ENCODE results near the gene ST8SIA4. TPM values are rescaled to one million over a fixed set of nuclear protein-coding genes. Genes with fewer than 3 reads are reported as not detected.

ST8SIA4 gene
- total and polyA plus RNA-seq, 10 of the 15 experiments (the other 5 are each of a cell fraction or from before 2014, with no cell fraction given): 4.4 to 30.9 (median 19.5) TPM

DNA sequence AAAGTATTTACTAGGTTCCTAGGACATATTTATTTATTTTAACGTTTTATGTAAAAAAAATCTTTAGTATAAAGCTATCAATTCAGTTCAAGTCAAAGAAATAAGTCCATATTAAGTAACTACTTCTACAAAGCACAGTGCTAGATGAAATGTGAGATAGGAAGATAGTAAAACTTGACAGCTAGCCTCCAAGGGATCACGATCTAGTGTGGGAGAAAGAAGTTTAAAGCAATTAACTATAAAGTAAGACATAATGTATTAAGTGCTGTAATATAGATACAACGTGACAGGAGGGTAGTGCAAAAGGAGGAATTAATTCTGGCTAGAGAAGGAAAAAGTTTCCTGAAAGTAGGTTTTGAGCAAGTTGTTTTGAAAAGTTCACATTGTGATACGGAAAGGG is 134.9 kb downstream of the ST8SIA4 start (continued):
- TF ChIP-seq MYB (IDR thresholded peaks at IDR 0.05; ENCODE audit: borderline replicate concordance, low read depth, low read length) (no peak), NR2C1 (IDR thresholded peaks at IDR 0.05) (no peak), CHD4 (IDR thresholded peaks at IDR 0.05) (no peak), ZNF274 (IDR thresholded peaks at IDR 0.05; ENCODE audit: insufficient read depth, insufficient read length) (no peak), NR2C2 (IDR thresholded peaks at IDR 0.05; ENCODE audit: borderline replicate concordance, control insufficient read depth, insufficient read length, low read depth) (no peak), BCL11A (IDR thresholded peaks at IDR 0.05; ENCODE audit: low read depth, low read length) (no peak), ZNF207 (IDR thresholded peaks at IDR 0.05; ENCODE audit: borderline replicate concordance) (no peak), TCF3 (IDR thresholded peaks at IDR 0.05; ENCODE audit: borderline replicate concordance, insufficient read depth, low read depth, low read length) (no peak)
- TF ChIP-seq, protein P1, sequence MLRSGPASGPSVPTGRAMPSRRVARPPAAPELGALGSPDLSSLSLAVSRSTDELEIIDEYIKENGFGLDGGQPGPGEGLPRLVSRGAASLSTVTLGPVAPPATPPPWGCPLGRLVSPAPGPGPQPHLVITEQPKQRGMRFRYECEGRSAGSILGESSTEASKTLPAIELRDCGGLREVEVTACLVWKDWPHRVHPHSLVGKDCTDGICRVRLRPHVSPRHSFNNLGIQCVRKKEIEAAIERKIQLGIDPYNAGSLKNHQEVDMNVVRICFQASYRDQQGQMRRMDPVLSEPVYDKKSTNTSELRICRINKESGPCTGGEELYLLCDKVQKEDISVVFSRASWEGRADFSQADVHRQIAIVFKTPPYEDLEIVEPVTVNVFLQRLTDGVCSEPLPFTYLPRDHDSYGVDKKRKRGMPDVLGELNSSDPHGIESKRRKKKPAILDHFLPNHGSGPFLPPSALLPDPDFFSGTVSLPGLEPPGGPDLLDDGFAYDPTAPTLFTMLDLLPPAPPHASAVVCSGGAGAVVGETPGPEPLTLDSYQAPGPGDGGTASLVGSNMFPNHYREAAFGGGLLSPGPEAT (IDR thresholded peaks at IDR 0.05; ENCODE audit: low read depth): no peak
- TF ChIP-seq, protein P2, sequence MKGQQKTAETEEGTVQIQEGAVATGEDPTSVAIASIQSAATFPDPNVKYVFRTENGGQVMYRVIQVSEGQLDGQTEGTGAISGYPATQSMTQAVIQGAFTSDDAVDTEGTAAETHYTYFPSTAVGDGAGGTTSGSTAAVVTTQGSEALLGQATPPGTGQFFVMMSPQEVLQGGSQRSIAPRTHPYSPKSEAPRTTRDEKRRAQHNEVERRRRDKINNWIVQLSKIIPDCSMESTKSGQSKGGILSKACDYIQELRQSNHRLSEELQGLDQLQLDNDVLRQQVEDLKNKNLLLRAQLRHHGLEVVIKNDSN (IDR thresholded peaks at IDR 0.05; ENCODE audit: borderline replicate concordance, extremely low read length, insufficient read depth, low read depth, low read length): no peak

DNA sequence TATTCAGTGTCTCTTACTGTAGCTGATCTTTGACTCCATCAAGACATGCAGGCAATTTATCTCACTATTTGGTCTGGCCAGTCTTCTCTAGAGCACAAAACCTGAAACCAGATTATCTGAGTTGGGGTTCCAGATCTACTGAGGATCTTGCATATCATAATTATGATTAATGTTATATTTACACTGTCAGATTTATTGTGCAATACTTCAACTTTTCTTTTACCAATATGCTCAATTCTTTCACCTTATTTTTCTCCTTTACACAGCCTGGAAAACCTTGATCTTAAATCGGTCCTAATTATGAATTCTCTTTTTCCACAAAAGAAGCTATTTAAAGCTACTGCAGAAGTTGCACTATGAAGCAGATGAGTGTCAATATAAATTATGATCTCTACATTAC is 140.1 kb downstream of the ST8SIA4 start:
- ChIA-PET CTCF (interaction anchor here (1.0 to 1.1 kb wide), 3 partner anchors 9 to 44 kb away, joined by 3 to 4 read pairs (median 3); no protein-coding TSS in a partner anchor), SMC1A (ENCODE audit: uncharacterized antibody, unreplicated experiment) (interaction anchor here (1.2 to 2.6 kb wide), 4 partner anchors 9 to 38 kb away, joined by 3 to 8 read pairs (median 3); no protein-coding TSS in a partner anchor), POLR2A (no interaction called here), RAD21 (ENCODE audit: unreplicated experiment) (interaction anchor here (0.9 to 1.4 kb wide), 2 partner anchors 10 to 15 kb away, joined by 3 to 5 read pairs; no protein-coding TSS in a partner anchor)
- DNase-seq (ENCODE audit: low read depth, low spot score) (no peak), FAIRE-seq (no peak), ATAC-seq (no peak)
- no peak overlapping the region for H3K9ac ChIP-seq (ENCODE audit: control insufficient read depth, insufficient read depth, low read length)
- no peaks in the 10 kb centered on the region for H3K27me3 ChIP-seq (replicated peaks in 1 of 2; ENCODE audit: control insufficient read depth in 2 of 2, insufficient read depth in 2 of 2, low read length in 1 of 2)
- H4K20me1 ChIP-seq (ENCODE audit: control insufficient read depth, insufficient read depth): no peaks in the 10 kb centered on the region
- H3K4me3 ChIP-seq: no peak overlapping the region
- no peaks in the 10 kb centered on the region for H3K4me1 ChIP-seq (ENCODE audit: control insufficient read depth, insufficient read depth, low read length)
- WGBS (ENCODE audit: insufficient coverage, insufficient replicate concordance, low lambda C conversion rate, missing lambda C conversion rate): 39% methylated on average over 1 of the region's 1 CpG
- H3K4me2 ChIP-seq (ENCODE audit: control insufficient read depth, insufficient read depth): no peak overlapping the region
- in situ Hi-C loops (cut with MboI): no loop called here
- H2AFZ ChIP-seq (ENCODE audit: control insufficient read depth, low read depth, low read length): no peak overlapping the region
- no peak overlapping the region for H3K27ac ChIP-seq (ENCODE audit: control insufficient read depth, insufficient read depth)
- H3K36me3 ChIP-seq (ENCODE audit: control insufficient read depth in 2 of 2, insufficient read depth in 2 of 2, low read length in 1 of 2): no peaks in the 10 kb centered on the region
- H3K9me3 ChIP-seq (replicated peaks; ENCODE audit: control insufficient read depth, insufficient read depth, low read length): no peaks in the 10 kb centered on the region
- H3K79me2 ChIP-seq (ENCODE audit: control insufficient read depth, insufficient read depth, low read length): no peaks in the 10 kb centered on the region
- no TSS peak for BruUV-seq (replicated peaks)
- intact Hi-C loops (cut with micrococcal nuclease; ENCODE audit: unreplicated experiment): loop anchor here (5.0 kb wide), 1 partner anchor 434 kb away; no protein-coding TSS in a partner anchor
- TF ChIP-seq, protein P3, sequence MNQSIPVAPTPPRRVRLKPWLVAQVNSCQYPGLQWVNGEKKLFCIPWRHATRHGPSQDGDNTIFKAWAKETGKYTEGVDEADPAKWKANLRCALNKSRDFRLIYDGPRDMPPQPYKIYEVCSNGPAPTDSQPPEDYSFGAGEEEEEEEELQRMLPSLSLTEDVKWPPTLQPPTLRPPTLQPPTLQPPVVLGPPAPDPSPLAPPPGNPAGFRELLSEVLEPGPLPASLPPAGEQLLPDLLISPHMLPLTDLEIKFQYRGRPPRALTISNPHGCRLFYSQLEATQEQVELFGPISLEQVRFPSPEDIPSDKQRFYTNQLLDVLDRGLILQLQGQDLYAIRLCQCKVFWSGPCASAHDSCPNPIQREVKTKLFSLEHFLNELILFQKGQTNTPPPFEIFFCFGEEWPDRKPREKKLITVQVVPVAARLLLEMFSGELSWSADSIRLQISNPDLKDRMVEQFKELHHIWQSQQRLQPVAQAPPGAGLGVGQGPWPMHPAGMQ (IDR thresholded peaks at IDR 0.05; ENCODE audit: borderline replicate concordance): no peak
- TF ChIP-seq BCL11A (IDR thresholded peaks at IDR 0.05; ENCODE audit: low read depth, low read length) (no peak), ZNF217 (IDR thresholded peaks at IDR 0.05) (no peak)
- TF ChIP-seq, protein P4, sequence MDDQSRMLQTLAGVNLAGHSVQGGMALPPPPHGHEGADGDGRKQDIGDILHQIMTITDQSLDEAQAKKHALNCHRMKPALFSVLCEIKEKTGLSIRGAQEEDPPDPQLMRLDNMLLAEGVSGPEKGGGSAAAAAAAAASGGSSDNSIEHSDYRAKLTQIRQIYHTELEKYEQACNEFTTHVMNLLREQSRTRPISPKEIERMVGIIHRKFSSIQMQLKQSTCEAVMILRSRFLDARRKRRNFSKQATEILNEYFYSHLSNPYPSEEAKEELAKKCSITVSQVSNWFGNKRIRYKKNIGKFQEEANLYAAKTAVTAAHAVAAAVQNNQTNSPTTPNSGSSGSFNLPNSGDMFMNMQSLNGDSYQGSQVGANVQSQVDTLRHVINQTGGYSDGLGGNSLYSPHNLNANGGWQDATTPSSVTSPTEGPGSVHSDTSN (IDR thresholded peaks at IDR 0.05; ENCODE audit: insufficient replicate concordance, low read depth, low read length): no peak
- TF ChIP-seq, protein P5, sequence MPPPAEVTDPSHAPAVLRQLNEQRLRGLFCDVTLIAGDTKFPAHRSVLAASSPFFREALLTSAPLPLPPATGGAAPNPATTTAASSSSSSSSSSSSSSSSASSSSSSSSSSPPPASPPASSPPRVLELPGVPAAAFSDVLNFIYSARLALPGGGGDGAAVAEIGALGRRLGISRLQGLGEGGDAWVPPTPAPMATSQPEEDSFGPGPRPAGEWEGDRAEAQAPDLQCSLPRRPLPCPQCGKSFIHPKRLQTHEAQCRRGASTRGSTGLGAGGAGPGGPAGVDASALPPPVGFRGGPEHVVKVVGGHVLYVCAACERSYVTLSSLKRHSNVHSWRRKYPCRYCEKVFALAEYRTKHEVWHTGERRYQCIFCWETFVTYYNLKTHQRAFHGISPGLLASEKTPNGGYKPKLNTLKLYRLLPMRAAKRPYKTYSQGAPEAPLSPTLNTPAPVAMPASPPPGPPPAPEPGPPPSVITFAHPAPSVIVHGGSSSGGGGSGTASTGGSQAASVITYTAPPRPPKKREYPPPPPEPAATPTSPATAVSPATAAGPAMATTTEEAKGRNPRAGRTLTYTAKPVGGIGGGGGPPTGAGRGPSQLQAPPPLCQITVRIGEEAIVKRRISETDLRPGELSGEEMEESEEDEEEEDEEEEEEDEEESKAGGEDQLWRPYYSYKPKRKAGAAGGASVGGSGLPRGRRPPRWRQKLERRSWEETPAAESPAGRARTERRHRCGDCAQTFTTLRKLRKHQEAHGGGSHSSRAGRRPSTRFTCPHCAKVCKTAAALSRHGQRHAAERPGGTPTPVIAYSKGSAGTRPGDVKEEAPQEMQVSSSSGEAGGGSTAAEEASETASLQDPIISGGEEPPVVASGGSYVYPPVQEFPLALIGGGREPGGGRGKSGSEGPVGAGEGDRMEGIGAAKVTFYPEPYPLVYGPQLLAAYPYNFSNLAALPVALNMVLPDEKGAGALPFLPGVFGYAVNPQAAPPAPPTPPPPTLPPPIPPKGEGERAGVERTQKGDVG (CRISPR knock-in tag; IDR thresholded peaks at IDR 0.05): no peak

Data from GM12878 (cell line).